Ovary (tissue), 9 donors: ENCODE measurements around the gene LMTK2. TPM values are rescaled to one million over a fixed set of nuclear protein-coding genes. Genes with fewer than 3 reads are reported as not detected.

Source experiments
- DNase-seq, 5 donors: peaks; one replicate each; pipeline ENCODE4 v3.0.0-alpha.2; 2019 to 2020
- H3K27ac ChIP-seq, 2 donors: fragments of 200-600 bp; one replicate each; pipeline versions ENCODE4 v1.5.1 to v1.8.0; 2019 to 2022
- H3K27me3 ChIP-seq: fragments of 200-600 bp; one replicate; pipeline ENCODE4 v1.8.0; 2022
- H3K36me3 ChIP-seq: fragments of 200-600 bp; sonication (generic); one replicate; pipeline ENCODE4 v1.5.1; 2019
- H3K4me1 ChIP-seq: one replicate; pipeline ENCODE4 v1.8.1; 2013; ENCODE audit warnings: mild to moderate bottlenecking, moderate library complexity; ENCODE audit not compliant: insufficient read depth
- H3K4me3 ChIP-seq: fragments of 200-600 bp; sonication (generic); one replicate; pipeline ENCODE4 v1.5.1; 2017
- H3K9me3 ChIP-seq, 2 donors: fragments of 200-600 bp in 1 of 2; sonication (generic) in 1 of 2; one replicate each; pipeline versions ENCODE4 v1.5.1 to v1.8.1; 2013 to 2019; ENCODE audit warnings: mild to moderate bottlenecking in 1 of 2, moderate library complexity in 1 of 2
- CTCF ChIP-seq, 3 donors: fragments of 450-650 bp in 2 of 3; fragments of 200-600 bp in 1 of 3; IDR thresholded peaks; one replicate each; pipeline versions ENCODE4 v1.5.1 to v1.8.0; 2016 to 2022; ENCODE audit warnings: antibody characterized with exemption in 3 of 3, mild to moderate bottlenecking in 1 of 3
- EP300 ChIP-seq: sonication (generic); formaldehyde crosslinking; IDR thresholded peaks from one replicate; pipeline ENCODE4 v1.6.1; 2017; ENCODE audit warnings: antibody characterized with exemption
- POLR2A ChIP-seq: fragments of 450-650 bp; IDR thresholded peaks from one replicate; pipeline ENCODE4 v1.6.1; 2017; ENCODE audit warnings: antibody characterized with exemption, mild to moderate bottlenecking, moderate library complexity
- WGBS, 3 donors: extraction: QIAGEN DNeasy Blood & Tissue Kit in 1 of 3; methylation state at CpG; one replicate each; pipeline versions ENCODE4 v1.1.5 to v1.1.7; 2013 to 2017; 5-methylcytosine and 5-hydroxymethylcytosine counted together
- intact Hi-C, 4 donors: fragments of 100-400 bp; cut with DNase I; formaldehyde crosslinking; loops; one replicate each; pipeline versions ENCODE4 v1.11.0 to v1.15.1; 2022 to 2023
- polyA plus RNA-seq, 2 donors: library from polyadenylated mRNA; stranded (reverse); fragments of 200-250 nt in 1 of 2; fragments of 350-450 nt in 1 of 2; fragmentation: Illumina TruSeq in 1 of 2; extraction: RNeasy Lipid Tissue Mini Kit (QIAGEN cat#74804) in 1 of 2; gene quantifications; one replicate each; pipeline ENCODE4 v1.2.3, GENCODE V29; 2013 to 2014
- total RNA-seq, 7 donors: library from RNA; depleted of rRNA in 2 of 7; stranded (reverse); fragments of >200 nt in 2 of 7; fragmentation: NEBNext Ultra II Directional in 3 of 7; extraction: Animal tissue kit (Norgen Biotek cat#: 25700) in 3 of 7; gene quantifications; one replicate each; pipeline versions ENCODE4 v1.1.0 to v1.2.4, GENCODE V29; 2016 to 2023
- donor health status: DM: no; HTN: no; CAD: no; lungs with moderate emphysema.
- donor health status: DM: no; HTN: no; CAD: no.
- donor health status: Bipolar disorder and iron deficiency.
- donor health status: DM: yes; HTN: yes; CAD: no.
- donor health status: DM: no; HTN: no; CAD: no.
- donor health status: DM: yes; HTN: yes; CAD: no.

Gene LMTK2
- total and polyA plus RNA-seq, 9 donors = 4.4 to 17.1 (median 12.8) TPM

GRCh38 chr7:98137826-98138151 lies 31.1 kb downstream of the LMTK2 start:
- intact Hi-C loops = no loop called here
- H3K4me3 ChIP-seq = no peak overlapping the region
- no peaks in the 10 kb centered on the region for H3K9me3 ChIP-seq
- DNase-seq = no peak
- no peaks in the 10 kb centered on the region for H3K36me3 ChIP-seq
- H3K27me3 ChIP-seq = no peaks in the 10 kb centered on the region
- no peak overlapping the region for H3K27ac ChIP-seq
- TF ChIP-seq CTCF (IDR thresholded peaks at IDR 0.05) (no peak), POLR2A (no peak), EP300 (no peak)
- peaks cover 4% of the 10 kb centered on the region for H3K4me1 ChIP-seq
- 91 to 96% (median 96%) methylated on average over 4 of the region's 4 CpGs for WGBS, 3 donors

- Histone ChIP-seq H3K36me3 (no peaks in the 10 kb centered on the region), H3K4me3 (no peak overlapping the region), H3K27me3 (no peaks in the 10 kb centered on the region), H3K9me3 (no peaks in the 10 kb centered on the region), H3K4me1 (no peaks in the 10 kb centered on the region), H3K27ac (no peak overlapping the region)
- intact Hi-C loops = no loop called here
- no peak for TF ChIP-seq POLR2A
- no peak for TF ChIP-seq CTCF (IDR thresholded peaks at IDR 0.05)
- no peak for TF ChIP-seq EP300
- 93 to 95% (median 94%) methylated on average over 6 of the region's 6 CpGs for WGBS, 3 donors
- no peak for DNase-seq
Observed at GRCh38 chr7:98138672-98139071, 32.0 kb downstream of the LMTK2 start.

GRCh38 chr7:98142658-98143057 lies 36.0 kb downstream of the LMTK2 start:
- H3K4me1 ChIP-seq = no peaks in the 10 kb centered on the region
- H3K36me3 ChIP-seq = no peaks in the 10 kb centered on the region
- no peak for TF ChIP-seq CTCF (IDR thresholded peaks at IDR 0.05)
- TF ChIP-seq POLR2A = no peak
- no peak for TF ChIP-seq EP300

GRCh38 chr7:98148607-98149006 lies 41.9 kb downstream of the LMTK2 start:
- no peaks in the 10 kb centered on the region for H3K36me3 ChIP-seq
- DNase-seq = no peak
- H3K27me3 ChIP-seq = no peaks in the 10 kb centered on the region
- no peak overlapping the region for H3K4me3 ChIP-seq
- H3K4me1 ChIP-seq = no peaks in the 10 kb centered on the region
- no peaks in the 10 kb centered on the region for H3K9me3 ChIP-seq
- intact Hi-C loops = no loop called here
- WGBS, 3 donors = 87 to 91% (median 91%) methylated on average over 5 of the region's 5 CpGs
- no peak overlapping the region for H3K27ac ChIP-seq
- TF ChIP-seq POLR2A (no peak), EP300 (no peak), CTCF (IDR thresholded peaks at IDR 0.05) (no peak)

More at GRCh38 chr7:98142658-98143057, 36.0 kb downstream of the LMTK2 start:
- H3K27me3 ChIP-seq = no peaks in the 10 kb centered on the region
- 87 to 90% (median 87%) methylated on average over 2 of the region's 2 CpGs for WGBS, 3 donors
- no peak overlapping the region for H3K4me3 ChIP-seq
- no peak for DNase-seq
- intact Hi-C loops = no loop called here
- no peak overlapping the region for H3K27ac ChIP-seq
- no peaks in the 10 kb centered on the region for H3K9me3 ChIP-seq
